WTC11 (cell line): Measurements from ENCODE around the gene MALAT1. TPM values are rescaled to one million over a fixed set of nuclear protein-coding genes. Genes with fewer than 3 reads are reported as not detected.
A peak's percentile ranks its signal among the peaks of the same experiment; 100 is the strongest.

Experiments used
- CREB1 ChIP-seq: sonication (generic); formaldehyde crosslinking; IDR thresholded peaks from 2 replicates; pipeline ENCODE4 v1.8.0; 2023; ENCODE audit warnings: mild to moderate bottlenecking, missing genetic modification reagents
- EMX1 ChIP-seq: fragments of 250-450 bp; sonication (Bioruptor Pico); IDR thresholded peaks from 2 replicates; pipeline ENCODE4 v1.8.0; 2021; ENCODE audit warnings: mild to moderate bottlenecking
- FOXJ3 ChIP-seq: sonication (generic); formaldehyde crosslinking; IDR thresholded peaks from 2 replicates; pipeline ENCODE4 v1.9.0; 2021; ENCODE audit warnings: missing genetic modification reagents, mild to moderate bottlenecking, borderline replicate concordance
- GTF2I ChIP-seq: fragments of 250-450 bp; sonication (Bioruptor Pico); conservative IDR thresholded peaks from 2 replicates; pipeline ENCODE4 v1.4.0; 2021; ENCODE audit warnings: mild to moderate bottlenecking
- IRF2 ChIP-seq: sonication (generic); formaldehyde crosslinking; IDR thresholded peaks from 2 replicates; pipeline ENCODE4 v1.8.0; 2022; ENCODE audit warnings: low read depth, missing genetic modification reagents, borderline replicate concordance
- KAT7 ChIP-seq: sonication (generic); formaldehyde crosslinking; IDR thresholded peaks from 2 replicates; pipeline ENCODE4 v1.8.1; 2023; ENCODE audit warnings: missing genetic modification reagents, mild to moderate bottlenecking, borderline replicate concordance
- MYBL2 ChIP-seq: sonication (generic); formaldehyde crosslinking; IDR thresholded peaks from 2 replicates; pipeline ENCODE4 v1.8.1; 2023; ENCODE audit warnings: mild to moderate bottlenecking, moderate library complexity, missing genetic modification reagents
- NFE2L1 ChIP-seq: sonication (generic); formaldehyde crosslinking; IDR thresholded peaks from 2 replicates; pipeline ENCODE4 v1.8.1; 2023; ENCODE audit warnings: missing genetic modification reagents
- NR3C1 ChIP-seq: sonication (generic); formaldehyde crosslinking; conservative IDR thresholded peaks from 2 replicates; pipeline ENCODE4 v1.8.1; 2023; ENCODE audit warnings: low read depth, mild to moderate bottlenecking, missing genetic modification reagents
- SP1 ChIP-seq: sonication (generic); formaldehyde crosslinking; conservative IDR thresholded peaks from 2 replicates; pipeline ENCODE4 v1.8.1; 2022; ENCODE audit warnings: missing genetic modification reagents
- ZNF138 ChIP-seq: sonication (generic); formaldehyde crosslinking; conservative IDR thresholded peaks from 2 replicates; pipeline ENCODE4 v1.8.1; 2022; ENCODE audit warnings: mild to moderate bottlenecking, moderate library complexity, missing genetic modification reagents
- ZNF219 ChIP-seq: sonication (generic); formaldehyde crosslinking; IDR thresholded peaks from 2 replicates; pipeline ENCODE4 v1.8.0; 2023; ENCODE audit warnings: missing genetic modification reagents, mild to moderate bottlenecking, borderline replicate concordance
- ZNF396 ChIP-seq: fragments of 250-450 bp; sonication (Bioruptor Pico); IDR thresholded peaks from 2 replicates; pipeline ENCODE4 v1.8.0; 2021; ENCODE audit warnings: mild to moderate bottlenecking, moderate library complexity, borderline replicate concordance
- total RNA-seq: library from RNA; stranded (reverse); gene quantifications from 3 replicates; pipeline ENCODE4 v1.2.3, GENCODE V29; 2021
- TF ChIP-seq, protein P1 (sequence below): sonication (generic); formaldehyde crosslinking; IDR thresholded peaks from 2 replicates; pipeline ENCODE4 v1.8.1; 2023; ENCODE audit warnings: mild to moderate bottlenecking, missing genetic modification reagents, moderate library complexity
- TF ChIP-seq, protein P2 (sequence below): sonication (generic); formaldehyde crosslinking; IDR thresholded peaks from 2 replicates; pipeline ENCODE4 v1.8.0; 2022; ENCODE audit warnings: mild to moderate bottlenecking, missing genetic modification reagents
- TF ChIP-seq, protein P3 (sequence below): sonication (generic); formaldehyde crosslinking; conservative IDR thresholded peaks from 2 replicates; pipeline ENCODE4 v1.8.1; 2023; ENCODE audit warnings: mild to moderate bottlenecking, low read depth, missing genetic modification reagents, moderate library complexity
- TF ChIP-seq, protein P4 (sequence below): fragments of 200-600 bp; IDR thresholded peaks from 2 replicates; pipeline ENCODE4 v1.8.0; 2022; ENCODE audit warnings: antibody characterized with exemption
- TF ChIP-seq, protein P5 (sequence below): sonication (generic); formaldehyde crosslinking; IDR thresholded peaks from 2 replicates; pipeline ENCODE4 v1.8.0; 2022; ENCODE audit warnings: mild to moderate bottlenecking, missing genetic modification reagents
- TF ChIP-seq, protein P6 (sequence below): fragments of 250-450 bp; sonication (Bioruptor Pico); IDR thresholded peaks from 2 replicates; pipeline ENCODE4 v1.8.0; 2021; ENCODE audit warnings: mild to moderate bottlenecking
- TF ChIP-seq, protein P7 (sequence below): sonication (generic); formaldehyde crosslinking; IDR thresholded peaks from 2 replicates; pipeline ENCODE4 v1.8.1; 2022; ENCODE audit warnings: low read depth, mild to moderate bottlenecking, moderate library complexity, missing genetic modification reagents, borderline replicate concordance
- TF ChIP-seq, protein P8 (sequence below): fragments of 250-450 bp; sonication (Bioruptor Pico); IDR thresholded peaks from 2 replicates; pipeline ENCODE4 v1.9.0; 2021; ENCODE audit warnings: mild to moderate bottlenecking, borderline replicate concordance

The MALAT1 gene
- total RNA-seq, 1 experiment from 2014 or later, result 1,830 TPM

DNA sequence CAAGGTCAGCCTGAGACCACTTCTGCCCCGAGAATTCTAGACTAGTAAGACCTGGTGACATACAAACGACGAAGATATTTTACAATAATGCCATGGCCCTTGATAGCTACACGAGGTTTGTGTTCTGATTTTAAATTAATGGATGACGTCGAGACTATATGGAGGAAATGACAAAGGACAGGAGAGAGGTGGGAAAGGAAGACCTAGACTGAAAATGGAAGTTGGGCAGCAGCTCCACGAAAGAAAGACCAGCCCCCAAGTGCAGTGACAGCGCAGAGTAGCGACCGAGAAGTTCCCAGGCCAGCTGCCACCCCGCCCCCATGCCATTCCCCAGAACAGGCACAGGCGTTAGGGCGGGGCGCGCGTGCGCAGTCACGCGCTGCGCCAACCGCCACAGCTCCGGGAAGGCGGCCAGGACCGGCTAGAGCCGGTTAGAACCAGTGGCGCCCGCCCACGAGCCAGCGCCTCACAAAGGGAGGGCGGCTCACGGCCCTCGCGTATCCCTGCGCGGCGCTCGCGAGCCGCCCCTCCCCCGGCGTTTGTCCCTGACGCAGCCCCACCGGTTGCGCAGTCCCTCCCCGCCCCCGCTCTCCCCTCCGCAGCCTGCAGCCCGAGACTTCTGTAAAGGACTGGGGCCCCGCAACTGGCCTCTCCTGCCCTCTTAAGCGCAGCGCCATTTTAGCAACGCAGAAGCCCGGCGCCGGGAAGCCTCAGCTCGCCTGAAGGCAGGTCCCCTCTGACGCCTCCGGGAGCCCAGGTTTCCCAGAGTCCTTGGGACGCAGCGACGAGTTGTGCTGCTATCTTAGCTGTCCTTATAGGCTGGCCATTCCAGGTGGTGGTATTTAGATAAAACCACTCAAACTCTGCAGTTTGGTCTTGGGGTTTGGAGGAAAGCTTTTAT is 1.5 kb upstream of the MALAT1 start (continued):
- TF ChIP-seq, protein P1, sequence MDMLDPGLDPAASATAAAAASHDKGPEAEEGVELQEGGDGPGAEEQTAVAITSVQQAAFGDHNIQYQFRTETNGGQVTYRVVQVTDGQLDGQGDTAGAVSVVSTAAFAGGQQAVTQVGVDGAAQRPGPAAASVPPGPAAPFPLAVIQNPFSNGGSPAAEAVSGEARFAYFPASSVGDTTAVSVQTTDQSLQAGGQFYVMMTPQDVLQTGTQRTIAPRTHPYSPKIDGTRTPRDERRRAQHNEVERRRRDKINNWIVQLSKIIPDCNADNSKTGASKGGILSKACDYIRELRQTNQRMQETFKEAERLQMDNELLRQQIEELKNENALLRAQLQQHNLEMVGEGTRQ (CRISPR knock-in tag), result peak; percentile 71
- TF ChIP-seq ZNF219 (CRISPR knock-in tag), result no peak
- no peak for TF ChIP-seq NR3C1 (CRISPR knock-in tag)
- peak; percentile 67; the same call in 1 of the 2 replicates for TF ChIP-seq NFE2L1 (CRISPR knock-in tag)
- peak; percentile 65; the same call in 1 of the 2 replicates for TF ChIP-seq CREB1
- TF ChIP-seq, protein P2, sequence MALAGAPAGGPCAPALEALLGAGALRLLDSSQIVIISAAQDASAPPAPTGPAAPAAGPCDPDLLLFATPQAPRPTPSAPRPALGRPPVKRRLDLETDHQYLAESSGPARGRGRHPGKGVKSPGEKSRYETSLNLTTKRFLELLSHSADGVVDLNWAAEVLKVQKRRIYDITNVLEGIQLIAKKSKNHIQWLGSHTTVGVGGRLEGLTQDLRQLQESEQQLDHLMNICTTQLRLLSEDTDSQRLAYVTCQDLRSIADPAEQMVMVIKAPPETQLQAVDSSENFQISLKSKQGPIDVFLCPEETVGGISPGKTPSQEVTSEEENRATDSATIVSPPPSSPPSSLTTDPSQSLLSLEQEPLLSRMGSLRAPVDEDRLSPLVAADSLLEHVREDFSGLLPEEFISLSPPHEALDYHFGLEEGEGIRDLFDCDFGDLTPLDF (CRISPR knock-in tag), result no peak
- peak; percentile 97 for TF ChIP-seq MYBL2 (CRISPR knock-in tag)
- TF ChIP-seq, protein P3, sequence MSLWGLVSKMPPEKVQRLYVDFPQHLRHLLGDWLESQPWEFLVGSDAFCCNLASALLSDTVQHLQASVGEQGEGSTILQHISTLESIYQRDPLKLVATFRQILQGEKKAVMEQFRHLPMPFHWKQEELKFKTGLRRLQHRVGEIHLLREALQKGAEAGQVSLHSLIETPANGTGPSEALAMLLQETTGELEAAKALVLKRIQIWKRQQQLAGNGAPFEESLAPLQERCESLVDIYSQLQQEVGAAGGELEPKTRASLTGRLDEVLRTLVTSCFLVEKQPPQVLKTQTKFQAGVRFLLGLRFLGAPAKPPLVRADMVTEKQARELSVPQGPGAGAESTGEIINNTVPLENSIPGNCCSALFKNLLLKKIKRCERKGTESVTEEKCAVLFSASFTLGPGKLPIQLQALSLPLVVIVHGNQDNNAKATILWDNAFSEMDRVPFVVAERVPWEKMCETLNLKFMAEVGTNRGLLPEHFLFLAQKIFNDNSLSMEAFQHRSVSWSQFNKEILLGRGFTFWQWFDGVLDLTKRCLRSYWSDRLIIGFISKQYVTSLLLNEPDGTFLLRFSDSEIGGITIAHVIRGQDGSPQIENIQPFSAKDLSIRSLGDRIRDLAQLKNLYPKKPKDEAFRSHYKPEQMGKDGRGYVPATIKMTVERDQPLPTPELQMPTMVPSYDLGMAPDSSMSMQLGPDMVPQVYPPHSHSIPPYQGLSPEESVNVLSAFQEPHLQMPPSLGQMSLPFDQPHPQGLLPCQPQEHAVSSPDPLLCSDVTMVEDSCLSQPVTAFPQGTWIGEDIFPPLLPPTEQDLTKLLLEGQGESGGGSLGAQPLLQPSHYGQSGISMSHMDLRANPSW (CRISPR knock-in tag), result no peak
- no peak for TF ChIP-seq ZNF396 (CRISPR knock-in tag)
- TF ChIP-seq, protein P4, sequence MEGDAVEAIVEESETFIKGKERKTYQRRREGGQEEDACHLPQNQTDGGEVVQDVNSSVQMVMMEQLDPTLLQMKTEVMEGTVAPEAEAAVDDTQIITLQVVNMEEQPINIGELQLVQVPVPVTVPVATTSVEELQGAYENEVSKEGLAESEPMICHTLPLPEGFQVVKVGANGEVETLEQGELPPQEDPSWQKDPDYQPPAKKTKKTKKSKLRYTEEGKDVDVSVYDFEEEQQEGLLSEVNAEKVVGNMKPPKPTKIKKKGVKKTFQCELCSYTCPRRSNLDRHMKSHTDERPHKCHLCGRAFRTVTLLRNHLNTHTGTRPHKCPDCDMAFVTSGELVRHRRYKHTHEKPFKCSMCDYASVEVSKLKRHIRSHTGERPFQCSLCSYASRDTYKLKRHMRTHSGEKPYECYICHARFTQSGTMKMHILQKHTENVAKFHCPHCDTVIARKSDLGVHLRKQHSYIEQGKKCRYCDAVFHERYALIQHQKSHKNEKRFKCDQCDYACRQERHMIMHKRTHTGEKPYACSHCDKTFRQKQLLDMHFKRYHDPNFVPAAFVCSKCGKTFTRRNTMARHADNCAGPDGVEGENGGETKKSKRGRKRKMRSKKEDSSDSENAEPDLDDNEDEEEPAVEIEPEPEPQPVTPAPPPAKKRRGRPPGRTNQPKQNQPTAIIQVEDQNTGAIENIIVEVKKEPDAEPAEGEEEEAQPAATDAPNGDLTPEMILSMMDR, result no peak
- no peak for TF ChIP-seq GTF2I (CRISPR knock-in tag)
- TF ChIP-seq, protein P5, sequence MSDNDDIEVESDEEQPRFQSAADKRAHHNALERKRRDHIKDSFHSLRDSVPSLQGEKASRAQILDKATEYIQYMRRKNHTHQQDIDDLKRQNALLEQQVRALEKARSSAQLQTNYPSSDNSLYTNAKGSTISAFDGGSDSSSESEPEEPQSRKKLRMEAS (CRISPR knock-in tag), result peak; percentile 89
- no peak for TF ChIP-seq ZNF138
- TF ChIP-seq, protein P6, sequence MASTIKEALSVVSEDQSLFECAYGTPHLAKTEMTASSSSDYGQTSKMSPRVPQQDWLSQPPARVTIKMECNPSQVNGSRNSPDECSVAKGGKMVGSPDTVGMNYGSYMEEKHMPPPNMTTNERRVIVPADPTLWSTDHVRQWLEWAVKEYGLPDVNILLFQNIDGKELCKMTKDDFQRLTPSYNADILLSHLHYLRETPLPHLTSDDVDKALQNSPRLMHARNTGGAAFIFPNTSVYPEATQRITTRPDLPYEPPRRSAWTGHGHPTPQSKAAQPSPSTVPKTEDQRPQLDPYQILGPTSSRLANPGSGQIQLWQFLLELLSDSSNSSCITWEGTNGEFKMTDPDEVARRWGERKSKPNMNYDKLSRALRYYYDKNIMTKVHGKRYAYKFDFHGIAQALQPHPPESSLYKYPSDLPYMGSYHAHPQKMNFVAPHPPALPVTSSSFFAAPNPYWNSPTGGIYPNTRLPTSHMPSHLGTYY (CRISPR knock-in tag), result no peak
- 0 out of 2 replicates have a peak, but pooled peaks have one; percentile 39 for TF ChIP-seq KAT7 (CRISPR knock-in tag)
- TF ChIP-seq IRF2 (CRISPR knock-in tag), result no peak
- TF ChIP-seq FOXJ3 (CRISPR knock-in tag), result no peak
- TF ChIP-seq, protein P7, sequence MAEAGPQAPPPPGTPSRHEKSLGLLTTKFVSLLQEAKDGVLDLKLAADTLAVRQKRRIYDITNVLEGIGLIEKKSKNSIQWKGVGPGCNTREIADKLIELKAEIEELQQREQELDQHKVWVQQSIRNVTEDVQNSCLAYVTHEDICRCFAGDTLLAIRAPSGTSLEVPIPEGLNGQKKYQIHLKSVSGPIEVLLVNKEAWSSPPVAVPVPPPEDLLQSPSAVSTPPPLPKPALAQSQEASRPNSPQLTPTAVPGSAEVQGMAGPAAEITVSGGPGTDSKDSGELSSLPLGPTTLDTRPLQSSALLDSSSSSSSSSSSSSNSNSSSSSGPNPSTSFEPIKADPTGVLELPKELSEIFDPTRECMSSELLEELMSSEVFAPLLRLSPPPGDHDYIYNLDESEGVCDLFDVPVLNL (CRISPR knock-in tag), result no peak
- peak; percentile 96 for TF ChIP-seq SP1
- TF ChIP-seq, protein P8, sequence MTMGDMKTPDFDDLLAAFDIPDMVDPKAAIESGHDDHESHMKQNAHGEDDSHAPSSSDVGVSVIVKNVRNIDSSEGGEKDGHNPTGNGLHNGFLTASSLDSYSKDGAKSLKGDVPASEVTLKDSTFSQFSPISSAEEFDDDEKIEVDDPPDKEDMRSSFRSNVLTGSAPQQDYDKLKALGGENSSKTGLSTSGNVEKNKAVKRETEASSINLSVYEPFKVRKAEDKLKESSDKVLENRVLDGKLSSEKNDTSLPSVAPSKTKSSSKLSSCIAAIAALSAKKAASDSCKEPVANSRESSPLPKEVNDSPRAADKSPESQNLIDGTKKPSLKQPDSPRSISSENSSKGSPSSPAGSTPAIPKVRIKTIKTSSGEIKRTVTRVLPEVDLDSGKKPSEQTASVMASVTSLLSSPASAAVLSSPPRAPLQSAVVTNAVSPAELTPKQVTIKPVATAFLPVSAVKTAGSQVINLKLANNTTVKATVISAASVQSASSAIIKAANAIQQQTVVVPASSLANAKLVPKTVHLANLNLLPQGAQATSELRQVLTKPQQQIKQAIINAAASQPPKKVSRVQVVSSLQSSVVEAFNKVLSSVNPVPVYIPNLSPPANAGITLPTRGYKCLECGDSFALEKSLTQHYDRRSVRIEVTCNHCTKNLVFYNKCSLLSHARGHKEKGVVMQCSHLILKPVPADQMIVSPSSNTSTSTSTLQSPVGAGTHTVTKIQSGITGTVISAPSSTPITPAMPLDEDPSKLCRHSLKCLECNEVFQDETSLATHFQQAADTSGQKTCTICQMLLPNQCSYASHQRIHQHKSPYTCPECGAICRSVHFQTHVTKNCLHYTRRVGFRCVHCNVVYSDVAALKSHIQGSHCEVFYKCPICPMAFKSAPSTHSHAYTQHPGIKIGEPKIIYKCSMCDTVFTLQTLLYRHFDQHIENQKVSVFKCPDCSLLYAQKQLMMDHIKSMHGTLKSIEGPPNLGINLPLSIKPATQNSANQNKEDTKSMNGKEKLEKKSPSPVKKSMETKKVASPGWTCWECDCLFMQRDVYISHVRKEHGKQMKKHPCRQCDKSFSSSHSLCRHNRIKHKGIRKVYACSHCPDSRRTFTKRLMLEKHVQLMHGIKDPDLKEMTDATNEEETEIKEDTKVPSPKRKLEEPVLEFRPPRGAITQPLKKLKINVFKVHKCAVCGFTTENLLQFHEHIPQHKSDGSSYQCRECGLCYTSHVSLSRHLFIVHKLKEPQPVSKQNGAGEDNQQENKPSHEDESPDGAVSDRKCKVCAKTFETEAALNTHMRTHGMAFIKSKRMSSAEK (CRISPR knock-in tag), result no peak
- no peak for TF ChIP-seq EMX1 (CRISPR knock-in tag)
